IMR-90 (cell line): ENCODE data around the gene ALDH3A2. TPM values are rescaled to one million over a fixed set of nuclear protein-coding genes. Genes with fewer than 3 reads are reported as not detected.

ENCODE experiments used
- RAD21 ChIP-seq: IDR thresholded peaks from 2 replicates; pipeline ENCODE4 v1.6.1; 2012; ENCODE audit warnings: low read length, improper control_type of control experiment
- RCOR1 ChIP-seq: IDR thresholded peaks from 2 replicates; pipeline ENCODE4 v1.6.1; 2012; ENCODE audit warnings: mild to moderate bottlenecking, low read length, improper control_type of control experiment; ENCODE audit not compliant: insufficient replicate concordance
- polyA plus RNA-seq, 3 experiments: library from polyadenylated mRNA; depleted of rRNA; stranded (reverse); fragments of >200 nt; gene quantifications; 2 replicates each; pipeline ENCODE4 v1.2.3, GENCODE V29; 2012; ENCODE audit warnings: low replicate concordance in 1 of 3
- total RNA-seq: library from RNA; depleted of rRNA; stranded (reverse); fragments of >200 nt; gene quantifications from 2 replicates; pipeline ENCODE4 v1.2.3, GENCODE V29; 2012

The ALDH3A2 gene
- total and polyA plus RNA-seq, 2 of the 4 experiments (the other 2 are of a cell fraction), result 4.0 to 7.9 TPM

DNA sequence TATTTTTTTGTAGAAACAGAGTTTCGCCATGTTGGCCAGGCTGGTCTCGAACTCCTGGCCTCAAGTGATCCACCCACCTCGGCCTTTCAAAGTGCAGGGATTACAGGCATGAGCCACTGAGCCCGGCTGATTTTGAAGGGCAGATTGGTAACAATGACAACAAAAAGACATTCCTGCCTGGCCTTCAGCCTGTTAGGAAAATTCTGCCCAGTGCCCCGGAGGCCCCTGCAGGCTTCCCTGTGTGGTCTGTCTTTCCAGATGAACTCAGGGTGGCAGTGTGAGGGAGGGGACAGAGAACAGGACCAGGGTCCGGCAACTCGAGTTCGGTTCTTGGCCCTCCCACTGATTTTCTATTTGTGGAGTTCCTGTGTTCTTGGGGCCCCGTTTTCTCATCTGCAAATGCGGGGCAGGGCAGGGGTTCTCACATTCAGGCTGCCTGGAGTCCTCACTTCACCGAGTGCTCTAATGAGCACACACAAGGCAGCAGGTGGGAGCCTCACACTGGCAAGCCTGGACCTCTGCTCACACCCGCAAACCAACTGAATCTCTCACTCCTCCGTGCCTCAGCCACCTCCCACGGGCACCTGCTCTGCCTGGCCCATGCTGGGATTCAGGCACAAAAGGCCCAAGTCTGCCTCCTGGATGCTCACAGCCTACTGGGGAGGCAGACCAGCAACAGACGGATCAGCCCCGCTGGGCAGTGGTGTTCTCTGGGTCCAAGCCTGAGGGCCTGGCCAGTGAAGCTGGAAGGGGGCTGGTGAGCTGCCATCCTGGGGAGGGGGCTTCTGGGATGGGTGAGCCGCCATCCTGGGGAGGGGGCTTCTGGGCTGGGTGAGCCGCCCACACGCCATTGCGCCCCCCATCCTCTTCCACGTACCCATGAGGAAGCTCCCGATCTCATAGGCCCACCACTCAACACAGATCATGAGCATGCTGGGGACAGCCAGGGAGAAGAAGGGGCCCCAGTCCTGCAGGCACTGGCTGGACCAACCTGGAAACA, 57.5 kb downstream of the ALDH3A2 start (continued):
- no peak for TF ChIP-seq RAD21
- TF ChIP-seq RCOR1, result no peak
